Lower lobe of right lung (tissue), 2 donors: ENCODE measurements around the gene ZFHX3. TPM values are rescaled to one million over a fixed set of nuclear protein-coding genes. Genes with fewer than 3 reads are reported as not detected.

ENCODE experiments used
- ATAC-seq, 2 donors: fragments of 200-7000 bp; cut with Tn5 transposase; one replicate each; pipeline ENCODE4 v1.9.1; 2020 to 2022; ENCODE audit warnings: mild to moderate bottlenecking in 2 of 2, moderate library complexity in 2 of 2
- DNase-seq: peaks from one replicate; pipeline ENCODE4 v3.0.0-alpha.2; 2020
- H3K27ac ChIP-seq: fragments of 200-600 bp; one replicate; pipeline ENCODE4 v1.8.0; 2022
- H3K27me3 ChIP-seq: fragments of 200-600 bp; one replicate; pipeline ENCODE4 v1.8.0; 2022; ENCODE audit warnings: low read depth
- H3K36me3 ChIP-seq: fragments of 200-600 bp; one replicate; pipeline ENCODE4 v1.8.0; 2022; ENCODE audit warnings: mild to moderate bottlenecking
- H3K4me1 ChIP-seq: fragments of 200-600 bp; one replicate; pipeline ENCODE4 v1.8.0; 2022
- H3K4me3 ChIP-seq: fragments of 200-600 bp; one replicate; pipeline ENCODE4 v1.8.0; 2022; ENCODE audit warnings: mild to moderate bottlenecking
- H3K9me3 ChIP-seq: fragments of 200-600 bp; one replicate; pipeline ENCODE4 v1.8.0; 2022
- CTCF ChIP-seq: fragments of 200-600 bp; IDR thresholded peaks from one replicate; pipeline ENCODE4 v1.8.0; 2022; ENCODE audit warnings: antibody characterized with exemption, mild to moderate bottlenecking
- intact Hi-C: fragments of 100-400 bp; cut with DNase I; formaldehyde crosslinking; loops from one replicate; pipeline ENCODE4 v1.11.0; 2022
- total RNA-seq: library from RNA; stranded (reverse); fragmentation: NEBNext Ultra II Directional; extraction: Animal tissue kit (Norgen Biotek cat#: 25700); gene quantifications from one replicate; pipeline ENCODE4 v1.2.1, GENCODE V29; 2021
- donor health status: DM: no; HTN: yes; CAD: no; lungs with severe emphysema.

ZFHX3 gene
- total RNA-seq, 1 donor from 2014 or later: 29.3 TPM

- H3K4me1 ChIP-seq: peaks cover 49% of the 10 kb centered on the region
- no peak for TF ChIP-seq CTCF
- intact Hi-C loops: no loop called here
- ATAC-seq (no peak), DNase-seq (no peak)
- H3K27me3 ChIP-seq: no peaks in the 10 kb centered on the region
- H3K9me3 ChIP-seq: no peaks in the 10 kb centered on the region
- no peak overlapping the region for H3K27ac ChIP-seq
- H3K36me3 ChIP-seq: no peaks in the 10 kb centered on the region
- H3K4me3 ChIP-seq: no peak overlapping the region
These were observed 110.6 kb downstream of the ZFHX3 start for GRCh38 chr16:72937360-72937759.

GRCh38 chr16:72936408-72936807 lies 111.5 kb downstream of the ZFHX3 start:
- no peaks in the 10 kb centered on the region for H3K27me3 ChIP-seq
- no peaks in the 10 kb centered on the region for H3K36me3 ChIP-seq
- no peak overlapping the region for H3K27ac ChIP-seq
- no peak overlapping the region for H3K4me3 ChIP-seq
- DNase-seq (no peak), ATAC-seq (no peak)
- intact Hi-C loops: no loop called here
- H3K9me3 ChIP-seq: no peaks in the 10 kb centered on the region
- peaks cover 57% of the 10 kb centered on the region for H3K4me1 ChIP-seq
- TF ChIP-seq CTCF: no peak

GRCh38 chr16:72935896-72936295 lies 112.0 kb downstream of the ZFHX3 start:
- no peak overlapping the region for H3K27ac ChIP-seq
- intact Hi-C loops: no loop called here
- no peak for ATAC-seq

GRCh38 chr16:72934636-72935403 lies 113.1 kb downstream of the ZFHX3 start:
- Histone ChIP-seq H3K4me1 (peaks cover 57% of the 10 kb centered on the region), H3K27me3 (no peaks in the 10 kb centered on the region), H3K36me3 (no peaks in the 10 kb centered on the region), H3K9me3 (no peaks in the 10 kb centered on the region), H3K27ac (peak overlapping the region; percentile 24), H3K4me3 (no peak overlapping the region)
- no peak for ATAC-seq
- no peak for DNase-seq
- intact Hi-C loops: no loop called here
- TF ChIP-seq CTCF: no peak

More at GRCh38 chr16:72935896-72936295, 112.0 kb downstream of the ZFHX3 start:
- no peak for TF ChIP-seq CTCF
- H3K27me3 ChIP-seq: no peaks in the 10 kb centered on the region
- H3K36me3 ChIP-seq: no peaks in the 10 kb centered on the region
- no peak for DNase-seq
- no peak overlapping the region for H3K4me3 ChIP-seq
- H3K9me3 ChIP-seq: no peaks in the 10 kb centered on the region
- H3K4me1 ChIP-seq: peaks cover 56% of the 10 kb centered on the region

GRCh38 chr16:72932677-72933335 lies 115.1 kb downstream of the ZFHX3 start:
- peaks cover 55% of the 10 kb centered on the region for H3K4me1 ChIP-seq
- no peak overlapping the region for H3K4me3 ChIP-seq
- peak overlapping the region; percentile 76 for H3K27ac ChIP-seq
- no peak for ATAC-seq
- H3K27me3 ChIP-seq: no peaks in the 10 kb centered on the region
- intact Hi-C loops: no loop called here
- H3K36me3 ChIP-seq: no peaks in the 10 kb centered on the region
- DNase-seq: no peak
- H3K9me3 ChIP-seq: no peaks in the 10 kb centered on the region
- no peak for TF ChIP-seq CTCF
